H9 (cell line): ENCODE measurements around the gene PMPCB. TPM values are rescaled to one million over a fixed set of nuclear protein-coding genes. Genes with fewer than 3 reads are reported as not detected.
"Not testable (repeated sequence)": the region's sequence is repeated elsewhere in the genome, so short reads cannot be mapped to it uniquely, and the experiment has no call there.

Experiments
- DNase-seq: peaks from one replicate; pipeline ENCODE4 v3.0.0-alpha.2; 2017
- H2AFZ ChIP-seq: one replicate; pipeline ENCODE4 v1.6.1; 2013; ENCODE audit warnings: mild to moderate bottlenecking, low read length, control low read depth, moderate library complexity
- H2AK5ac ChIP-seq: 2 replicates; pipeline ENCODE4 v1.6.1; 2013; ENCODE audit warnings: low read length, control low read depth, mixed read lengths; ENCODE audit not compliant: insufficient read length
- H2BK120ac ChIP-seq: one replicate; pipeline ENCODE4 v1.6.1; 2013; ENCODE audit warnings: low read depth, mild to moderate bottlenecking, low read length, control low read depth, inconsistent platforms; ENCODE audit not compliant: poor library complexity, severe bottlenecking
- H2BK12ac ChIP-seq: 2 replicates; pipeline ENCODE4 v1.6.1; 2013; ENCODE audit warnings: low read length, control low read depth, mixed read lengths, low read depth; ENCODE audit not compliant: insufficient read length
- H2BK15ac ChIP-seq: 2 replicates; pipeline ENCODE4 v1.6.1; 2013; ENCODE audit warnings: low read depth, low read length, control low read depth
- H2BK20ac ChIP-seq: one replicate; pipeline ENCODE4 v1.6.1; 2013; ENCODE audit warnings: low read depth, mild to moderate bottlenecking, low read length, control low read depth, inconsistent platforms; ENCODE audit not compliant: poor library complexity, severe bottlenecking
- H2BK5ac ChIP-seq: 2 replicates; pipeline ENCODE4 v1.6.1; 2013; ENCODE audit warnings: low read length, control low read depth, mixed read lengths; ENCODE audit not compliant: insufficient read length
- H3K14ac ChIP-seq: 2 replicates; pipeline ENCODE4 v1.6.1; 2013; ENCODE audit warnings: low read length, control low read depth; ENCODE audit not compliant: insufficient read depth
- H3K18ac ChIP-seq: 2 replicates; pipeline ENCODE4 v1.6.1; 2013; ENCODE audit warnings: low read depth, mild to moderate bottlenecking, mixed read lengths, low read length, control low read depth; ENCODE audit not compliant: insufficient read length
- H3K23ac ChIP-seq: 2 replicates; pipeline ENCODE4 v1.6.1; 2013; ENCODE audit warnings: low read length, control low read depth, mixed read lengths, low read depth; ENCODE audit not compliant: insufficient read length
- H3K23me2 ChIP-seq: 2 replicates; pipeline ENCODE4 v1.6.1; 2013; ENCODE audit warnings: low read depth, mild to moderate bottlenecking, mixed read lengths, low read length, control low read depth; ENCODE audit not compliant: insufficient read length, poor library complexity, severe bottlenecking
- H3K27ac ChIP-seq: 2 replicates; pipeline ENCODE4 v1.5.1; 2013; ENCODE audit warnings: low read length, control low read depth, mixed read lengths, low read depth; ENCODE audit not compliant: insufficient read length
- H3K27me3 ChIP-seq: 2 replicates; pipeline ENCODE4 v1.6.1; 2013; ENCODE audit warnings: low read length, control low read depth, inconsistent platforms; ENCODE audit not compliant: insufficient read depth
- H3K4ac ChIP-seq: 2 replicates; pipeline ENCODE4 v1.6.1; 2013; ENCODE audit warnings: low read depth, mild to moderate bottlenecking, control low read depth, inconsistent platforms, low read length, moderate library complexity
- H3K4me1 ChIP-seq: 2 replicates; pipeline ENCODE4 v1.6.1; 2013; ENCODE audit warnings: low read length, control low read depth, inconsistent platforms; ENCODE audit not compliant: insufficient read depth
- H3K4me2 ChIP-seq: 2 replicates; pipeline ENCODE4 v1.6.1; 2013; ENCODE audit warnings: low read length, control low read depth, mixed read lengths; ENCODE audit not compliant: insufficient read length, insufficient read depth
- H3K56ac ChIP-seq: 2 replicates; pipeline ENCODE4 v1.6.1; 2013; ENCODE audit warnings: low read depth, mild to moderate bottlenecking, mixed read lengths, low read length, control low read depth; ENCODE audit not compliant: insufficient read length
- H3K79me1 ChIP-seq: 2 replicates; pipeline ENCODE4 v1.6.1; 2013; ENCODE audit warnings: low read depth, mild to moderate bottlenecking, moderate library complexity, low read length, control low read depth, inconsistent platforms; ENCODE audit not compliant: insufficient read depth, poor library complexity, severe bottlenecking
- H3K79me2 ChIP-seq: 2 replicates; pipeline ENCODE4 v1.6.1; 2013; ENCODE audit warnings: low read length, control low read depth, inconsistent platforms; ENCODE audit not compliant: insufficient read depth
- H3K9ac ChIP-seq: 2 replicates; pipeline ENCODE4 v1.6.1; 2013; ENCODE audit warnings: low read length, control low read depth, mixed read lengths; ENCODE audit not compliant: insufficient read length; ENCODE audit errors: extremely low read depth
- H3K9me3 ChIP-seq: one replicate; pipeline ENCODE4 v1.6.1; 2013; ENCODE audit warnings: low read depth, low read length, inconsistent platforms; ENCODE audit not compliant: control insufficient read depth
- H3T11ph ChIP-seq: one replicate; pipeline ENCODE4 v1.6.1; 2013; ENCODE audit warnings: mild to moderate bottlenecking, low read length, control low read depth, inconsistent platforms
- H4K20me1 ChIP-seq: one replicate; pipeline ENCODE4 v1.6.1; 2013; ENCODE audit not compliant: control insufficient read depth, insufficient read length, insufficient read depth
- H4K5ac ChIP-seq: 2 replicates; pipeline ENCODE4 v1.6.1; 2013; ENCODE audit warnings: low read depth, mild to moderate bottlenecking, mixed read lengths, low read length, control low read depth; ENCODE audit not compliant: insufficient read length
- H4K8ac ChIP-seq: replicated peaks from 2 replicates; pipeline ENCODE4 v1.6.1; 2013; ENCODE audit warnings: low read length, control low read depth, mixed read lengths, low read depth; ENCODE audit not compliant: insufficient read length
- H4K91ac ChIP-seq: 2 replicates; pipeline ENCODE4 v1.6.1; 2013; ENCODE audit warnings: low read depth, mild to moderate bottlenecking, moderate library complexity, mixed read lengths, low read length, control low read depth; ENCODE audit not compliant: insufficient read length
- H3K27ac Mint-ChIP-seq, 3 experiments: 2 replicates in 2 of 3; 3 replicates in 1 of 3; pipeline ENCODE4 v1.8.0; 2020 to 2021; ENCODE audit warnings: mixed read lengths in 3 of 3, mild to moderate bottlenecking in 1 of 3, moderate library complexity in 1 of 3
- H3K27me3 Mint-ChIP-seq: 2 replicates; pipeline ENCODE4 v1.8.0; 2021; ENCODE audit warnings: low read depth, mild to moderate bottlenecking, moderate library complexity, mixed read lengths
- H3K36me3 Mint-ChIP-seq, 3 experiments: 2 replicates in 2 of 3; 3 replicates in 1 of 3; pipeline ENCODE4 v1.8.0; 2020 to 2021; ENCODE audit warnings: low read depth in 3 of 3, mixed read lengths in 3 of 3; ENCODE audit not compliant: insufficient read depth in 1 of 3
- H3K4me1 Mint-ChIP-seq, 2 experiments: 2 replicates each; pipeline ENCODE4 v1.8.0; 2020; ENCODE audit warnings: mixed read lengths in 2 of 2
- H3K4me3 Mint-ChIP-seq, 2 experiments: 2 replicates in 1 of 2; 3 replicates in 1 of 2; pipeline ENCODE4 v1.8.0; 2020 to 2021; ENCODE audit warnings: mild to moderate bottlenecking in 2 of 2, mixed read lengths in 2 of 2, moderate library complexity in 1 of 2
- H3K9me3 Mint-ChIP-seq, 2 experiments: 2 replicates in 1 of 2; 3 replicates in 1 of 2; pipeline ENCODE4 v1.8.0; 2020; ENCODE audit warnings: mild to moderate bottlenecking in 2 of 2, mixed read lengths in 2 of 2, moderate library complexity in 1 of 2
- WGBS: extraction: QIAGEN DNeasy Blood & Tissue Kit; methylation state at CpG from one replicate; pipeline ENCODE4 v1.1.7; 2013; ENCODE audit warnings: missing lambda C conversion rate, low lambda C conversion rate, mixed read lengths; ENCODE audit not compliant: insufficient read length; ENCODE audit errors: extremely low coverage; 5-methylcytosine and 5-hydroxymethylcytosine counted together
- total RNA-seq: library from RNA; stranded (reverse); gene quantifications from 2 replicates; pipeline ENCODE4 v1.2.1, GENCODE V29; 2021

PMPCB gene
- total RNA-seq, 1 experiment from 2014 or later = 90.6 TPM

GRCh38 chr7:103253699-103254506 lies 43.3 kb upstream of the PMPCB start:
- H3K9me3 ChIP-seq, H3K79me1 ChIP-seq, H3T11ph ChIP-seq, H3K23me2 ChIP-seq, H3K27ac Mint-ChIP-seq, H3K4me2 ChIP-seq, H3K4me1 Mint-ChIP-seq, H4K8ac ChIP-seq, H4K91ac ChIP-seq, H3K56ac ChIP-seq, H3K14ac ChIP-seq, H2BK15ac ChIP-seq, H2AFZ ChIP-seq, H3K4ac ChIP-seq, H2BK120ac ChIP-seq, H3K4me3 Mint-ChIP-seq, H2BK12ac ChIP-seq, H2AK5ac ChIP-seq, H3K18ac ChIP-seq, H3K79me2 ChIP-seq, H2BK20ac ChIP-seq, H2BK5ac ChIP-seq, H3K23ac ChIP-seq, H4K5ac ChIP-seq, H3K9me3 Mint-ChIP-seq, H4K20me1 ChIP-seq, H3K27me3 ChIP-seq, H3K9ac ChIP-seq, H3K27ac ChIP-seq, DNase-seq, H3K4me1 ChIP-seq, H3K36me3 Mint-ChIP-seq, H3K27me3 Mint-ChIP-seq: not testable (repeated sequence)
- no CpG with 5 or more reads among the region's 3 CpGs for WGBS

- not testable (repeated sequence) for H2BK5ac ChIP-seq, H2AFZ ChIP-seq, H3K79me1 ChIP-seq, H3K27ac Mint-ChIP-seq, H3K4me2 ChIP-seq, H4K91ac ChIP-seq, H3K27ac ChIP-seq, H2BK12ac ChIP-seq, H3K79me2 ChIP-seq, H3K4ac ChIP-seq, H3K4me1 ChIP-seq, H3K23me2 ChIP-seq, H3T11ph ChIP-seq, H3K27me3 Mint-ChIP-seq, H3K9me3 ChIP-seq, H2BK120ac ChIP-seq, DNase-seq, H2AK5ac ChIP-seq, H3K56ac ChIP-seq, H3K14ac ChIP-seq, H4K20me1 ChIP-seq, H4K8ac ChIP-seq, H3K36me3 Mint-ChIP-seq, H3K27me3 ChIP-seq, H4K5ac ChIP-seq, H3K9ac ChIP-seq, H2BK20ac ChIP-seq, H3K4me1 Mint-ChIP-seq, H2BK15ac ChIP-seq, H3K18ac ChIP-seq, H3K4me3 Mint-ChIP-seq, H3K9me3 Mint-ChIP-seq, H3K23ac ChIP-seq
- no CpG with 5 or more reads among the region's 2 CpGs for WGBS
Observed at GRCh38 chr7:103264054-103264453, 33.2 kb upstream of the PMPCB start.
